KOPT-K1 (cell line): ENCODE measurements around the gene KRTAP9-6.
"Not testable (repeated sequence)": the region's sequence is repeated elsewhere in the genome, so short reads cannot be mapped to it uniquely, and the experiment has no call there.

ENCODE experiments used
- H3K27ac ChIP-seq: fragments of 200-600 bp; sonication (generic); 2 replicates; pipeline ENCODE4 v1.5.1; 2016; ENCODE audit warnings: antibody characterized with exemption, mild to moderate bottlenecking, low read depth, low read length; ENCODE audit not compliant: poor library complexity, severe bottlenecking
- H3K36me3 ChIP-seq: fragments of 200-600 bp; sonication (generic); 2 replicates; pipeline ENCODE4 v1.5.1; 2017; ENCODE audit warnings: antibody characterized with exemption, mild to moderate bottlenecking, low read length, moderate library complexity; ENCODE audit not compliant: insufficient read depth
- H3K9me3 ChIP-seq: fragments of 200-600 bp; sonication (generic); 2 replicates; pipeline ENCODE4 v1.5.1; 2017; ENCODE audit warnings: antibody characterized with exemption, low read length, mild to moderate bottlenecking; ENCODE audit not compliant: insufficient read depth, poor library complexity, severe bottlenecking

Gene KRTAP9-6

GRCh38 chr17:41265078-41265477 is at the start of gene KRTAP9-6:
Gene KRTAP9-6 (plus strand): TSS chr17:41265378. CDS start chr17:41265378, 0 bp downstream.
- Histone ChIP-seq H3K27ac (no peak within 1 kb of the TSS), H3K36me3 (no peaks in the 10 kb centered on the region), H3K9me3 (no peaks in the 10 kb centered on the region)

- no peak overlapping the region for H3K27ac ChIP-seq
- no peaks in the 10 kb centered on the region for H3K36me3 ChIP-seq
- H3K9me3 ChIP-seq = no peaks in the 10 kb centered on the region
Observed at GRCh38 chr17:41215681-41216080, 49.5 kb upstream of the KRTAP9-6 start.

- no peaks in the 10 kb centered on the region for H3K36me3 ChIP-seq
Observed at GRCh38 chr17:41223821-41224220, 41.4 kb upstream of the KRTAP9-6 start.

GRCh38 chr17:41226051-41226450 is 39.1 kb upstream of the KRTAP9-6 start:
- Histone ChIP-seq H3K9me3 (no peaks in the 10 kb centered on the region), H3K27ac (no peak overlapping the region), H3K36me3 (no peaks in the 10 kb centered on the region)

More at GRCh38 chr17:41223821-41224220, 41.4 kb upstream of the KRTAP9-6 start:
- Histone ChIP-seq H3K27ac (no peak overlapping the region), H3K9me3 (no peaks in the 10 kb centered on the region)

- H3K36me3 ChIP-seq, H3K9me3 ChIP-seq, H3K27ac ChIP-seq: not testable (repeated sequence)
Observed at GRCh38 chr17:41226598-41227095, 38.5 kb upstream of the KRTAP9-6 start, which contains the start of gene KRTAP9-2. Gene KRTAP9-2 (plus strand): TSS chr17:41226648. CDS start chr17:41226655, 7 bp downstream.

GRCh38 chr17:41230094-41230493 is 35.1 kb upstream of the KRTAP9-6 start:
- Histone ChIP-seq H3K27ac (no peak overlapping the region), H3K9me3 (no peaks in the 10 kb centered on the region), H3K36me3 (no peaks in the 10 kb centered on the region)

- Histone ChIP-seq H3K9me3 (no peaks in the 10 kb centered on the region), H3K36me3 (no peaks in the 10 kb centered on the region)
Observed at GRCh38 chr17:41231731-41232130, 33.4 kb upstream of the KRTAP9-6 start.

GRCh38 chr17:41232399-41233105 is 32.6 kb upstream of the KRTAP9-6 start, which contains the start of gene KRTAP9-3:
Gene KRTAP9-3 (plus strand): TSS chr17:41232449. CDS start chr17:41232502, 53 bp downstream.
- H3K36me3 ChIP-seq, H3K27ac ChIP-seq, H3K9me3 ChIP-seq: not testable (repeated sequence)

More at GRCh38 chr17:41231731-41232130, 33.4 kb upstream of the KRTAP9-6 start:
- H3K27ac ChIP-seq = no peak overlapping the region

GRCh38 chr17:41237116-41237515 is 28.1 kb upstream of the KRTAP9-6 start:
- not testable (repeated sequence) for H3K36me3 ChIP-seq, H3K9me3 ChIP-seq, H3K27ac ChIP-seq

GRCh38 chr17:41237949-41238437 is 27.2 kb upstream of the KRTAP9-6 start, which contains the start of gene KRTAP9-8:
Gene KRTAP9-8 (plus strand): TSS chr17:41237999. CDS start chr17:41238052, 53 bp downstream.
- not testable (repeated sequence) for H3K9me3 ChIP-seq, H3K27ac ChIP-seq, H3K36me3 ChIP-seq

GRCh38 chr17:41246995-41247787 is 18.0 kb upstream of the KRTAP9-6 start:
- not testable (repeated sequence) for H3K27ac ChIP-seq, H3K36me3 ChIP-seq, H3K9me3 ChIP-seq

- not testable (repeated sequence) for H3K9me3 ChIP-seq, H3K27ac ChIP-seq, H3K36me3 ChIP-seq
Observed at GRCh38 chr17:41249637-41250240, 15.4 kb upstream of the KRTAP9-6 start, which contains the start of gene KRTAP9-4. Gene KRTAP9-4 (plus strand): TSS chr17:41249687. CDS start chr17:41249721, 34 bp downstream.

GRCh38 chr17:41251261-41251660 is 13.9 kb upstream of the KRTAP9-6 start:
- no peak overlapping the region for H3K27ac ChIP-seq
- H3K36me3 ChIP-seq = no peaks in the 10 kb centered on the region
- H3K9me3 ChIP-seq = no peaks in the 10 kb centered on the region

- no peaks in the 10 kb centered on the region for H3K9me3 ChIP-seq
Observed at GRCh38 chr17:41254861-41255260, 10.3 kb upstream of the KRTAP9-6 start.

More at GRCh38 chr17:41254861-41255260, 10.3 kb upstream of the KRTAP9-6 start:
- H3K36me3 ChIP-seq = no peaks in the 10 kb centered on the region
- H3K27ac ChIP-seq = no peak overlapping the region
